HG03064 (cell line): Measurements from ENCODE around the gene PAX2.

ENCODE experiments used
- ATAC-seq: cut with Tn5 transposase; IDR thresholded peaks from one replicate; pipeline ENCODE4 v1.9.1; 2021; ENCODE audit warnings: low read depth; ENCODE audit not compliant: unreplicated experiment

Gene PAX2

DNA sequence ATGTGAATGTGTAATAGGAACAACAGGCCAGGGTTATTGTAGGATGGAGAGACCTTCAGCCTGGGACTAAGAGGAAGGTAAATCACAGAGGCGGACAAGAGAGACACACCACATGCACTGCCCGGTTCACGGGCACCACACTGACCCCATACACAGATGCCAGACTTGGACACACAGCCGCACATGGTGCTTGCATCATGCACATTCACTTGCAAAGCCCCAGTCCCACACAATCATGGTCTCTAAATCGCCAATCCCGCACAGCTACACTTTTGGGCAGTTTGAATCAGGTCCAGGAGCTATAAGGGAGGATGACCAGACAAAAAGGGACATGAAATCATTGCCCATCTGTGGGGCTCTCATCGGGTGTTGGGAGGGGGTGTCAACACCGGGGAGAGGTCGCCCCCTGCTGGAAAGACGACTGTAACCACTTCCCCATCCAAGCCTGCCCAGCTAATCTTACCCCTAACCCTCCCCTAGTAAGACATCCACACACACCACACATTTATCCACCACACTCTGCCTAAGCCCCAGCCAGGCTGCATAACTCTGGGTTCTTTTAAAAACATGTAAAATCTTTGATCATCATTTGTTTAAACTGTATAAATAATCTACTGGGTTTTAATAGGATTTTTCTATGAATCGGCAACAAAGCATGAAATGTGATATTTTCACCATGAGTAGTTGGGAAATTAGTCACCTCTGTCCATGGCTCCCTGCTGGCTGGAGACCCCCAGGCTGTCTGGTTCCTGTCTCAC is 126.8 kb downstream of the PAX2 start:
- no peak for ATAC-seq

DNA sequence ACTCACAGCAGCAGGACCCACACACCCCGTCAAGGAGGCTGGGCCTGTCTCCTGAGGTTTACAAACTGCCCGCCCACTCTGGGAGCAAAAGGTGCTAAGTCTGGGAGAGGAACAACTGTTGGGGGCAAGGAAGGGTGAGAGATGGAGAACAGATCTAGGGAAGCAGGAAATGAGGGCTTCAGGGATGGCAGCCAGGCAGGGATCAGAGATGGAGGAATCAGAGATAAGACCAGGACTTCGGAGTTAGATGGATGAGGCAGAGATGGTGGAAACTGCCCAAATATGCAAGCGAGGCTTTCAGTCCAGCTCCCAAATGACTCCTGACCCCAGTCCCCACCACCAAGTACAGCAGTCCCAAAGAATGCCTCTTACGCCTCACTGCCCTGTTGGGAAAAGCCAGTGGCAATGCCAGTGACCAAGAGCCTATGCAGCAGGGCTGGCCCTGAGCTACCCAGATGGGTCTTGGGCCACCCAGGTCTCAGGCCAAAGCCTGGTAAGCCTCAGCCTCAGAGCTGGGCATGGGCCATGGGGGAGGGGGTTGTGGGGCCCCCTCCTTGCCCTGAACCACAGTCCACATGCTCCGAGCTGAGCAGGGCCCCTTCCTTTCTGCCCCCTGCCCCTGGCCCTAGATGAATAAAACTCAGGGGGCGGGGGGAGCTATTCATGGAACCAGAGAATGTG is 127.9 kb downstream of the PAX2 start:
- no peak for ATAC-seq

DNA sequence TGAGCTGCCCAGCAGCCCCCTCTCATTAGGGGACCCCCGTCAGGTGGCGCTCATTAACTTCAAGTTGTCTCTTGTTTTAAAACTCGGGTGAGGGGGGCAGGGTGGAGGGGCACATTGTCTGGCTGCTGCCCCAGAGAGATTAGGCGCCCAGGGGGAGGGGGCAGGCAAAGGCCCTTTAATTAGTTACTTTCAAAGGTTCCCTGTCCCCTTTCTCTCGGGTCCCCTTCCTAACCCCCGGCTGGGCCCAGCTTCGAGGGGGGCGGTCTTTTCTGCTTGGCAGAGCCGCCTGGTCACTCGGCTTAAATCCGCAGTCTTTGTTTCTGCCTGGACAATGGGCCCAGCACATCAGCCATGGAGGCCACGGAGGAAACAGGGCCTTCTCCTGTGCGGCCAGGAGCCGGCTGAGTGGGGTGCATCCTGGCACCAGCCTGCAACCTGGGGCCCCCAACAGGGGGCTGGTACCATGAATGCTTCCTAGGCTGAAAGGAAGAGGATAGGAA is 128.5 kb downstream of the PAX2 start:
- no peak for ATAC-seq

DNA sequence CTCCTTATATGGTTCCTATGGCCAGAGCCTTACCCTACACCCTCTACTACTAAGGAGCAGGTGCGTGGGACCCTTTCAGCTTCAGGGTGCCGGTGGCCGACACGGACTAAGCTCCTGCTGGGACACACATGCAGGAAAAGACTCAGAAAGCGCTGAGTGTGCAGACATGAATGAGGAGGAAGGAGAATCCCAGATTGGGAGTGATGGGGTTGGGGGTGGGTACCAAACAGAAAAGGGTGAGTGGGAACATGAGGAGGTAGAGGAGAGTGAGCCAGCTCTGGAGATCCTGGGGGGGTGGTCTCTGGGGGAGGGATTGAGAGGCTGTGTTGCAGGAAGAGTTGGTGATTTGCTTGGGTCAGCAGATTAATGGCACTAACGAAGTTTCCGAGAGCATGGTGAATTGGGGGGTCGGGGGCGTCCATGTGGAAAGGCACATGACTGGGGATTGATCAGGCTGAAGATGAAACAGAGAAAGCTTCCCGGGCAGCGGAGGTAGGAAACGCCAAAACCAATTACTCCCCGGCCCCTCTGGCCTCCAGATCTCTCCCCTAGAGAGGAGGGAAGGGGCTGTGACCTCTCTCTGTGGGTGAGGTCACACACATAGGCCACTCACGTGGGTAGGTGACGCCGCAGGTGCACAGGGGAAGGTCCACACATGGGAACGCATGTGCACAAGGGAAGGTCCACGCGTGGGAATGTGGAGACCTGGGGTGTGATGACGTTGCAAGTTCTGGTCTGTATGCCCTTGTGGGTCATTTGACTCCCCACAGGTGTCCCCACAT is 129.5 kb downstream of the PAX2 start:
- ATAC-seq, result no peak

DNA sequence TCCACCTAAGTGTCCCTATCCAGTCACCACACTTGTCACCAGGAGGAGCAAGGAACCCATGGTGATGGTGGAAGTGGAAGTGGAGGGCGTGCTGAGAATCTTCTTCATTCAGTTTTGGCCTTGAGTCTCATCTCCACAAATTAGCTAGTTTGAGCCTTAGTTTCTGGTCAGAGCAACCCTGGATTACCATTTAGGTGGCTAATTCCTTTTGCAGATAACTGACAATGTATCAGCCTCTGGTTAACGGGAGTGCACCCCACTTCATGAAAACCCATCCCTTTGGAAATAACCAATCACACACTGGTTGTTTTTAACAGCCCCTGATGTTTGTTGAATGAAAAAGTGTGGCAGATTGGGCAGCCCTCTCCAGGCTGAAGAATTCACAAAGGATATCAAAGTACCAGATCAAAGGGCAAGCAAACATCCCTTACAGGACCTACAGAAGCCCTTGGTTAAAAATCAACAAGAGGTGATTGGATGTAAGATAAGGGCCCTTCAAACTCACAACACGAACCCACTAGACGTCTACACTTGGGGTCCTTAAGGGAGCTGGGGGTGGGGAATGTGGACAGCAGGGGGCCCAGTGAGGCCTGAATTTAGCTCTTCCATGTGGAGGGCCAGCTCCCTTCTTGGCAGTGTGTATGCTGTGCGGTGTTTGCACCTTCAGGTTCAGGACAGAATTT is 130.2 kb downstream of the PAX2 start:
- no peak for ATAC-seq

DNA sequence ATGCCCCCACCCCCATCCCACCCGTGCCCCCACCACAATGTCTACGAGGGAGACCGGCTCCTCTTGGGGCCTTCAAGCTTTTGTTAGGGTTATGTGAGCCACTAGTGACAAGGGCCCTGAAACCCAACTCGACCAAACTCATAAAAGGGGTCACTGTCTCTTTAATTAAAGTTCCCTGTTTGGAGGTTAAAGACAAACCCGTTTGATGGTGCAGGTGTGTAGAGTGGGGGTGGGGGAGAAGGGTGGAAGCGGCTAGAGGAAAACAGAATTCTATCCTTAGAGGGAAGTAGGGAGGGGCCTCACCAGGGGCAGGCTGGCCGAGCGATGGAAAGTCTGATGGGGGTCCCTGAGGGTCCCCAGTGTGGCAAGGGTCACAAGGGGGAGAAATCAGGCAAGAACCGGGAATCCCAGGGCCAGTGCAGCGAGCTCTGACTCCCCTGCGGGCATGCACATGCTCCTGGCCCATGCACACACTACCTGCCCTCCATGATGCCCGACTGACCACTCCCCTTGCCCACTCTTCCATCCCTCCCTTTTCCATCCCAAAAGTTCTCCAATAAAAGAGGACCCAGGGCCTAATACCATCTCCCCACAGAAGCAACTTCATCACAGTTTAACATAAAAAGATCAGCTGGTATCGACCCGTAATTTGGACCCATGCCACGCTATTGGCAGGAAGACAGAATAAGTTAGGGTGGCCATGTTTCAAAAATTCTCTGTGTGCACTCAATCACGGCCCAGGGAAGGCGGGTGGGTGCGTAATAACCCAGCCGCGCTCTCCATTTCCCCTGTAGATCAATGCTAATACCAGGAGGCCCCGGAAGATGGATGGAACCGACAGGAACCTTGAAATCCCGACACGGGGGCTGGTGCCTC is 131.4 kb downstream of the PAX2 start:
- ATAC-seq, result no peak

DNA sequence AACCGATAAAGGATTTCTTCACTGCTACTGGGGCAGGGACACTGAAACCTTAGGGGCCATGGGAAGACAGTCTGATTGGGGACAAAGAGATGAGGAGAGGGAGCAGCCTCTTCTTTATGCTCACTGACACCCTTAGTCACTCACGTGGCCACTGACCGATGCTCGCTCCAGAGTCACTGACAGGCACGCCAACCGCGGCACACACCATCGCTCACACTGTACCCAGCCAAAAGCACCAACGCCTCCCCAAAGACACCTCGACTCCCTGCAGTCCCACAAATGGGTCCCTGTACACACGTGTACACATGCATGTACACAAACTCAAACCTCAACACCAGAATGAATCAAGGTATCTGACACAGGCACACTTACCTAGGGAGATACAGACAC is 132.1 kb downstream of the PAX2 start:
- ATAC-seq, result no peak

DNA sequence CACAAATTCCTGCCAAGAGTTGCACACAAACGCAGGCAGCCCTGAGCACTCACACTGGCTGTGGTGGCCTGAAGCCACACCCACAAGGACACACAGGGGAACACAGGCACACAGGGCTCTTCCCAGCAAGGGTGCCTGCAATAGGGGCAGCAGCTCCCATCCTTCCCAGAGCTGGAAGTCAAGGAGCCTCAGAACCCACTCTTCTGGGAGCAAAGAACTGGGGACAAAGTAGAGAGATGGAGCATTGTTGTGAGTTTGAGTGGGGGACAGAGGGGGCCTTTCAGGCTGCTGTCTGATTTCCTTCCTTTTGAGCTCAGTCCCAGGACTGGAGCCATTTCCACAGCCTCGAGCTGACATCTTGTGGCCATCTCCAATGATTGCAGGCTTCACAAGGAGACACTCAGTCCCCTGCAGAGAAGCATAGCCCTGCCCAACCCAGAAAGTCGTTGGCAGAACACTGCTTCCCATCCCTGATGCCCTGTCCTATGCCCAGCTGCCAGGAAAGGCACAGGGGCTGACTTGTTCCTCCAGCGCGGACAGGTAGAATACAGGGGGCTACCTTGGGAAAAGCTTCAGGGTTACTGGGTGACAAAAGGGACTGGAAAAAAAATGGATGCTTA is 133.0 kb downstream of the PAX2 start:
- no peak for ATAC-seq
